Esophagus squamous epithelium (tissue), 5 donors: Measurements from ENCODE around the gene NLRC5. TPM values are rescaled to one million over a fixed set of nuclear protein-coding genes. Genes with fewer than 3 reads are reported as not detected.

ENCODE experiments used
- DNase-seq: peaks from one replicate; lab custom pipeline; 2025; lab: John Stamatoyannopoulos, UW
- H3K27ac ChIP-seq, 4 donors: fragments of 200-600 bp; sonication (generic); one replicate each; pipeline ENCODE4 v1.5.1; 2016 to 2019; ENCODE audit warnings: mild to moderate bottlenecking in 1 of 4
- H3K27me3 ChIP-seq, 4 donors: fragments of 200-600 bp; sonication (generic); 1 replicate in 3 of 4; 2 replicates in 1 of 4; pipeline versions ENCODE4 v1.5.1 to v1.6.0; 2017 to 2021; ENCODE audit warnings: antibody characterized with exemption in 1 of 4
- H3K36me3 ChIP-seq, 3 donors: fragments of 200-600 bp; sonication (generic); one replicate each; pipeline ENCODE4 v1.5.1; 2016 to 2019
- H3K4me1 ChIP-seq, 3 donors: fragments of 200-600 bp; sonication (generic); one replicate each; pipeline ENCODE4 v1.5.1; 2017 to 2019
- H3K4me3 ChIP-seq, 4 donors: fragments of 200-600 bp; sonication (generic); 1 replicate in 3 of 4; 2 replicates in 1 of 4; pipeline ENCODE4 v1.5.1; 2016 to 2019; ENCODE audit warnings: mild to moderate bottlenecking in 2 of 4, moderate library complexity in 1 of 4
- H3K9me3 ChIP-seq, 3 donors: fragments of 200-600 bp; sonication (generic); one replicate each; pipeline ENCODE4 v1.5.1; 2016 to 2019
- CTCF ChIP-seq, 6 experiments: fragments of 450-650 bp in 4 of 6; fragments of 200-600 bp in 2 of 6; sonication (generic) in 2 of 6; IDR thresholded peaks; one replicate each; pipeline ENCODE4 v1.5.1; 2016 to 2019; ENCODE audit warnings: antibody characterized with exemption in 6 of 6, mild to moderate bottlenecking in 4 of 6, moderate library complexity in 4 of 6
- POLR2A ChIP-seq, 4 donors: fragments of 450-650 bp; IDR thresholded peaks; one replicate each; pipeline ENCODE4 v1.6.1; 2017; ENCODE audit warnings: antibody characterized with exemption in 4 of 4, mild to moderate bottlenecking in 4 of 4, moderate library complexity in 3 of 4
- WGBS, 2 donors: methylation state at CpG; one replicate each; pipeline ENCODE4 v1.1.5; 2018; 5-methylcytosine and 5-hydroxymethylcytosine counted together
- intact Hi-C: fragments of 100-400 bp; cut with DNase I; formaldehyde crosslinking; loops from one replicate; pipeline ENCODE4 v1.15.0; 2022
- total RNA-seq, 4 donors: library from RNA; depleted of rRNA; stranded (reverse); fragments of >200 nt; gene quantifications; one replicate each; pipeline ENCODE4 v1.1.0, GENCODE V29; 2016
- donor health status: DM: yes; HTN: yes; CAD: no.

Gene NLRC5
- total RNA-seq, 4 donors from 2014 or later = 7.7 to 25.2 (median 14.1) TPM

- no peak for DNase-seq
- Histone ChIP-seq H3K4me1 (peaks cover 18 to 58% (median 31%) of the 10 kb centered on the region in 3 donors), H3K27me3 (no peaks in the 10 kb centered on the region), H3K9me3 (no peaks in the 10 kb centered on the region), H3K27ac (no peak overlapping the region), H3K4me3 (no peak overlapping the region), H3K36me3 (no peaks in the 10 kb centered on the region)
- no peak for TF ChIP-seq CTCF (IDR thresholded peaks at IDR 0.05)
- no peak for TF ChIP-seq POLR2A (IDR thresholded peaks at IDR 0.05)
- 31 to 38% methylated on average over 2 of the region's 2 CpGs for WGBS, 2 donors
- intact Hi-C loops = no loop called here
Observed at GRCh38 chr16:56993204-56993603, 3.8 kb downstream of the NLRC5 start.

GRCh38 chr16:56994311-56994710, 5.0 kb downstream of the NLRC5 start:
- no peaks in the 10 kb centered on the region for H3K36me3 ChIP-seq
- H3K27me3 ChIP-seq = no peaks in the 10 kb centered on the region
- DNase-seq = no peak
- WGBS, 2 donors = 68 to 80% methylated on average over 4 to 5 of the region's 5 CpGs
- H3K4me1 ChIP-seq = peaks cover 9 to 58% (median 35%) of the 10 kb centered on the region in 3 donors
- no peaks in the 10 kb centered on the region for H3K9me3 ChIP-seq
- H3K4me3 ChIP-seq = no peak overlapping the region
- TF ChIP-seq POLR2A (IDR thresholded peaks at IDR 0.05) = no peak
- TF ChIP-seq CTCF (IDR thresholded peaks at IDR 0.05) = no peak
- intact Hi-C loops = no loop called here
- H3K27ac ChIP-seq = no peak overlapping the region

- H3K27ac ChIP-seq = peak overlapping the region in 1 of 4 donors; percentile 8
- H3K9me3 ChIP-seq = no peaks in the 10 kb centered on the region
- DNase-seq = no peak
- no peaks in the 10 kb centered on the region for H3K27me3 ChIP-seq
- H3K4me3 ChIP-seq = no peak overlapping the region
- intact Hi-C loops = no loop called here
- TF ChIP-seq CTCF (IDR thresholded peaks at IDR 0.05) = no peak
- TF ChIP-seq POLR2A (IDR thresholded peaks at IDR 0.05) = no peak
- 69 to 79% methylated on average over 7 to 12 of the region's 12 CpGs for WGBS, 2 donors
- no peaks in the 10 kb centered on the region for H3K36me3 ChIP-seq
- H3K4me1 ChIP-seq = peaks cover 14 to 62% (median 44%) of the 10 kb centered on the region in 3 donors
Observed at GRCh38 chr16:56995136-56995805, 5.9 kb downstream of the NLRC5 start.

GRCh38 chr16:56997264-56997663, 7.9 kb downstream of the NLRC5 start:
- peaks cover 7 to 54% (median 35%) of the 10 kb centered on the region in 3 donors for H3K4me1 ChIP-seq
- WGBS, 2 donors = 89 to 96% methylated on average over 5 of the region's 5 CpGs
- DNase-seq = no peak
- no peaks in the 10 kb centered on the region for H3K9me3 ChIP-seq
- H3K4me3 ChIP-seq = no peak overlapping the region
- H3K27me3 ChIP-seq = no peaks in the 10 kb centered on the region
- TF ChIP-seq CTCF (IDR thresholded peaks at IDR 0.05) (no peak), POLR2A (IDR thresholded peaks at IDR 0.05) (no peak)
- intact Hi-C loops = no loop called here
- no peak overlapping the region for H3K27ac ChIP-seq
- H3K36me3 ChIP-seq = no peaks in the 10 kb centered on the region

GRCh38 chr16:56997931-56998330, 8.6 kb downstream of the NLRC5 start:
- no peak overlapping the region for H3K27ac ChIP-seq
- DNase-seq = no peak
- intact Hi-C loops = no loop called here
- no peak overlapping the region for H3K4me3 ChIP-seq
- no peak for TF ChIP-seq POLR2A (IDR thresholded peaks at IDR 0.05)
- no peak for TF ChIP-seq CTCF (IDR thresholded peaks at IDR 0.05)
- WGBS, 2 donors = 60 to 77% methylated on average over 2 to 3 of the region's 3 CpGs
- H3K9me3 ChIP-seq = no peaks in the 10 kb centered on the region
- H3K4me1 ChIP-seq = peaks cover 7 to 48% (median 35%) of the 10 kb centered on the region in 3 donors
- H3K36me3 ChIP-seq = no peaks in the 10 kb centered on the region
- H3K27me3 ChIP-seq = no peaks in the 10 kb centered on the region
